ENCODE results near the gene VEPH1. TPM values are rescaled to one million over a fixed set of nuclear protein-coding genes. Genes with fewer than 3 reads are reported as not detected.
"Not testable (repeated sequence)": the region's sequence is repeated elsewhere in the genome, so short reads cannot be mapped to it uniquely, and the experiment has no call there.

VEPH1 gene
- total and polyA plus RNA-seq, 3 experiments from 2014 or later, result not detected

DNA sequence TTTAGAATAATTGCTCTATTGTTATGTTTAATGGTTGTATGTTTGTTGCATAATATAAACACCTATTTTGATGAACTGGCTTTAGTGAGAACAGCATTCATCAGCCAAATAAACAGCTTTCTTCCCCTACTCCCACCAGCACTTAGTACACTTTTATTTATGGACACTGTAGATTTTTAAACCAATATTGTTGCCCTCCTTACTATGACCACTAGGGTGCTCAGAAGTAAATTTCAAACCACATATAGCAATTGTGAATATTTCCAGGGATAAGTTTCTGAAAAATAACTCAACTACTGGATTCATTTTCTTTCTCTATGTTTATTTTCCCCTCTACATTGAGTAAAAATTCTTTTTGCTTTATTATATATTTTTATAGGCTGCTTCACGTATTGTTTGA is 151.2 kb downstream of the VEPH1 start:
- CTCF ChIA-PET, result no interaction called here
- DNase-seq, result no peak
- Histone ChIP-seq H3K9me3 (ENCODE audit: low read length) (no peaks in the 10 kb centered on the region), H3K4me1 (ENCODE audit: insufficient read depth, low read length) (no peaks in the 10 kb centered on the region), H3K27ac (ENCODE audit: low read depth, low read length) (no peak overlapping the region), H3K36me3 (ENCODE audit: insufficient read depth, low read length) (no peaks in the 10 kb centered on the region), H3K27me3 (ENCODE audit: insufficient read depth, low read length, poor library complexity, severe bottlenecking) (no peaks in the 10 kb centered on the region), H3K4me3 (ENCODE audit: low read length) (no peak overlapping the region)
- Mint-ChIP-seq H3K9me3 (peaks cover 17 to 26% (median 20%) of the 10 kb centered on the region in 5 donors), H3K36me3 (no peaks in the 10 kb centered on the region), H3K27me3 (peaks cover 0 to 4% of the 10 kb centered on the region in 2 donors), H3K27ac (no peak overlapping the region), H3K4me1 (no peaks in the 10 kb centered on the region), H3K4me3 (no peak overlapping the region)
- POLR2A ChIA-PET, result no interaction called here

GRCh38 chr3:157350651-157351050 is 152.6 kb downstream of the VEPH1 start:
- not testable (repeated sequence) for H3K27me3 Mint-ChIP-seq, H3K4me1 Mint-ChIP-seq

GRCh38 chr3:157348304-157349075 is 154.7 kb downstream of the VEPH1 start:
- H3K27ac ChIP-seq (ENCODE audit: low read depth, low read length); H3K4me3 Mint-ChIP-seq; DNase-seq; H3K9me3 ChIP-seq (ENCODE audit: low read length); H3K27me3 ChIP-seq (ENCODE audit: insufficient read depth, low read length, poor library complexity, severe bottlenecking); H3K27me3 Mint-ChIP-seq; H3K4me3 ChIP-seq (ENCODE audit: low read length); POLR2A ChIA-PET; H3K4me1 ChIP-seq (ENCODE audit: insufficient read depth, low read length); CTCF ChIA-PET; H3K36me3 Mint-ChIP-seq; H3K4me1 Mint-ChIP-seq; H3K36me3 ChIP-seq (ENCODE audit: insufficient read depth, low read length); H3K27ac Mint-ChIP-seq: not testable (repeated sequence)
- H3K9me3 Mint-ChIP-seq, result peaks cover 20 to 33% (median 31%) of the 10 kb centered on the region in 5 donors

More at GRCh38 chr3:157350651-157351050, 152.6 kb downstream of the VEPH1 start:
- H3K36me3 ChIP-seq (ENCODE audit: insufficient read depth, low read length); H3K36me3 Mint-ChIP-seq; H3K4me3 ChIP-seq (ENCODE audit: low read length); H3K27me3 ChIP-seq (ENCODE audit: insufficient read depth, low read length, poor library complexity, severe bottlenecking); H3K4me1 ChIP-seq (ENCODE audit: insufficient read depth, low read length); H3K27ac ChIP-seq (ENCODE audit: low read depth, low read length); H3K4me3 Mint-ChIP-seq; H3K27ac Mint-ChIP-seq; H3K9me3 ChIP-seq (ENCODE audit: low read length); DNase-seq; POLR2A ChIA-PET; CTCF ChIA-PET: not testable (repeated sequence)
- peaks cover 19 to 26% (median 24%) of the 10 kb centered on the region in 5 donors for H3K9me3 Mint-ChIP-seq

- Mint-ChIP-seq H3K9me3 (peaks cover 23 to 37% (median 32%) of the 10 kb centered on the region in 5 donors), H3K4me3 (no peak overlapping the region), H3K27ac (no peak overlapping the region), H3K36me3 (no peaks in the 10 kb centered on the region), H3K4me1 (no peaks in the 10 kb centered on the region), H3K27me3 (peaks cover 0 to 3% of the 10 kb centered on the region in 2 donors)
- H3K4me1 ChIP-seq (ENCODE audit: insufficient read depth, low read length), result no peaks in the 10 kb centered on the region
- no peaks in the 10 kb centered on the region for H3K27me3 ChIP-seq (ENCODE audit: insufficient read depth, low read length, poor library complexity, severe bottlenecking)
- no peak overlapping the region for H3K27ac ChIP-seq (ENCODE audit: low read depth, low read length)
- ChIA-PET CTCF (no interaction called here), POLR2A (no interaction called here)
- H3K9me3 ChIP-seq (ENCODE audit: low read length), result no peaks in the 10 kb centered on the region
- no peaks in the 10 kb centered on the region for H3K36me3 ChIP-seq (ENCODE audit: insufficient read depth, low read length)
- no peak overlapping the region for H3K4me3 ChIP-seq (ENCODE audit: low read length)
- no peak for DNase-seq
Measured at GRCh38 chr3:157347577-157348303, 155.5 kb downstream of the VEPH1 start.

GRCh38 chr3:157336252-157337009 is 166.8 kb downstream of the VEPH1 start:
- Mint-ChIP-seq H3K36me3 (no peaks in the 10 kb centered on the region), H3K9me3 (peaks cover 0 to 7% (median 5%) of the 10 kb centered on the region in 5 donors), H3K4me3 (no peak overlapping the region), H3K27ac (no peak overlapping the region), H3K27me3 (no peaks in the 10 kb centered on the region), H3K4me1 (no peaks in the 10 kb centered on the region)
- H3K27ac ChIP-seq (ENCODE audit: low read depth, low read length), result no peak overlapping the region
- H3K4me1 ChIP-seq (ENCODE audit: insufficient read depth, low read length), result no peaks in the 10 kb centered on the region
- ChIA-PET CTCF (no interaction called here), POLR2A (no interaction called here)
- DNase-seq, result no peak
- no peaks in the 10 kb centered on the region for H3K27me3 ChIP-seq (ENCODE audit: insufficient read depth, low read length, poor library complexity, severe bottlenecking)
- H3K36me3 ChIP-seq (ENCODE audit: insufficient read depth, low read length), result no peaks in the 10 kb centered on the region
- no peaks in the 10 kb centered on the region for H3K9me3 ChIP-seq (ENCODE audit: low read length)
- H3K4me3 ChIP-seq (ENCODE audit: low read length), result no peak overlapping the region

DNA sequence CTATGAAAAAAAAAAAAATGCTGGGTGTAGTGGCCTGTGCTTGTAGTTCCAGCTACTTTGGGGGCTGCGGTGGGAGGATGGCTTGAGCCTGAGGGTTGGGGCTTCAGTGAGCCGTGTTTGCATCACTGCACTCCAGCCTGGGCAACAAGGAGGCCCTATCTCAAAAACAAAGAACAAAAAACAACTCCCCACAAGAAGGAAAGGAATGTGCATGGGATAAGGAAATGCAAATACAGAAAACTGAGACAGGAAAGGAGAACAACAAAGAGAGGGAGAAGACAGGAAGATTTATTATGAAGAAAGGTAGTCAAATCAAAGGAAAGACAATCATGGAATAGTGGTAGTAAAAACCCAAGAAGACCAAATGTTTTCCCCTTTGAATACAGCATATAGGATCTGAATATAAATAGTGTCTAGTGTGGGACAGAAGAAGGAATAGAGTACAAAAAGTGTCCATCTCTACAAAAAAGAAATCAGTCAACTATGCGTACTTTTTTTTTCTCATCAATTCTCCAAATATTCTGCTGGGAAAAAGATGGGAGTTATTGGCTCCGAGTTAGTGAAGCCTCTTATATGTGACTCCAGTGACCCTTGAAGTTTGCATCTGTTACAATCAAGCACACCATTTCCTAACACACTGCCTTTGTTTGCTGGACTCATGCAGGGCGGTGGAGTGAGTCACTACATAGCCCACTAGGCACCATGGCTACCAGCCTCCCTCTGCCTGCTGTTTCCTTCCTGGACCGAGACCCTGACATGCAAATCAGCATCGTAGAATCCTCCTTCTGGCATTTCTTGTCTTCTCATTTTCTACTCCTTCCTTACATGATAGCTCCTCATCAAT is 167.8 kb downstream of the VEPH1 start:
- Histone ChIP-seq H3K27me3 (ENCODE audit: insufficient read depth, low read length, poor library complexity, severe bottlenecking) (no peaks in the 10 kb centered on the region), H3K36me3 (ENCODE audit: insufficient read depth, low read length) (no peaks in the 10 kb centered on the region), H3K27ac (ENCODE audit: low read depth, low read length) (no peak overlapping the region), H3K4me1 (ENCODE audit: insufficient read depth, low read length) (no peaks in the 10 kb centered on the region), H3K9me3 (ENCODE audit: low read length) (no peaks in the 10 kb centered on the region), H3K4me3 (ENCODE audit: low read length) (no peak overlapping the region)
- H3K4me1 Mint-ChIP-seq, result no peaks in the 10 kb centered on the region
- H3K9me3 Mint-ChIP-seq, result peaks cover 0 to 2% (median 0%) of the 10 kb centered on the region in 5 donors
- no peak for DNase-seq
- no peak overlapping the region for H3K4me3 Mint-ChIP-seq
- ChIA-PET POLR2A (no interaction called here), CTCF (no interaction called here)
- peak overlapping the region in 1 of 8 donors; percentile 54 for H3K27ac Mint-ChIP-seq
- no peaks in the 10 kb centered on the region for H3K36me3 Mint-ChIP-seq
- no peaks in the 10 kb centered on the region for H3K27me3 Mint-ChIP-seq

GRCh38 chr3:157333551-157333991 is 169.6 kb downstream of the VEPH1 start:
- no peak for DNase-seq
- H3K4me3 ChIP-seq (ENCODE audit: low read length), result no peak overlapping the region
- H3K36me3 ChIP-seq (ENCODE audit: insufficient read depth, low read length), result no peaks in the 10 kb centered on the region
- ChIA-PET POLR2A (no interaction called here), CTCF (no interaction called here)
- Mint-ChIP-seq H3K4me3 (no peak overlapping the region), H3K27ac (no peak overlapping the region), H3K4me1 (peaks cover 5 to 15% (median 14%) of the 10 kb centered on the region in 3 donors), H3K9me3 (no peaks in the 10 kb centered on the region), H3K27me3 (no peaks in the 10 kb centered on the region), H3K36me3 (no peaks in the 10 kb centered on the region)
- H3K4me1 ChIP-seq (ENCODE audit: insufficient read depth, low read length), result no peaks in the 10 kb centered on the region
- H3K27ac ChIP-seq (ENCODE audit: low read depth, low read length), result no peak overlapping the region
- H3K9me3 ChIP-seq (ENCODE audit: low read length), result no peaks in the 10 kb centered on the region
- H3K27me3 ChIP-seq (ENCODE audit: insufficient read depth, low read length, poor library complexity, severe bottlenecking), result no peaks in the 10 kb centered on the region

All from CD8-positive, alpha-beta memory T cell (primary cell).